HCT116 (cell line): ENCODE data around the gene DDO. TPM values are rescaled to one million over a fixed set of nuclear protein-coding genes. Genes with fewer than 3 reads are reported as not detected.

Experiments
- ATAC-seq: fragments of 200-7000 bp; cut with Tn5 transposase; 2 replicates; pipeline ENCODE4 v1.9.1; 2020; ENCODE audit warnings: mild to moderate bottlenecking, moderate library complexity
- BruUV-seq: library from RNA; stranded (reverse); fragments of 400-500 nt; replicated peaks from 2 replicates; lab custom pipeline; 2021; lab: Mats Ljungman, UMichigan
- CTCF ChIA-PET: fragments of 300-600 bp; sonication (Branson Sonifier 250); formaldehyde crosslinking; loops from one replicate; lab custom pipeline; 2021; ENCODE audit warnings: antibody characterized with exemption; lab: Charles Lee
- POLR2A ChIA-PET: fragments of 300-600, 350-600 bp; sonication (Branson Sonifier 250); formaldehyde crosslinking; loops from one replicate; lab custom pipeline; 2021; ENCODE audit warnings: antibody characterized with exemption; lab: Charles Lee
- RAD21 ChIA-PET, 2 experiments: fragments of 300-600 bp; sonication (Branson Sonifier 250); formaldehyde crosslinking; loops; one replicate each; lab custom pipeline; 2023; ENCODE audit warnings: low total read pairs in 2 of 2; ENCODE audit not compliant: uncharacterized antibody in 2 of 2, unreplicated experiment in 2 of 2, low non-redundant PET in 1 of 2; lab: Charles Lee
- DNase-seq: peaks from one replicate; pipeline ENCODE4 v3.0.0-alpha.2; 2010; ENCODE audit warnings: low read depth, low spot score
- H2AFZ ChIP-seq: fragments of 200-600 bp; shearing (Covaris generic), sonication (generic); 2 replicates; pipeline ENCODE4 v1.6.1; 2017; ENCODE audit warnings: low read depth, mixed run types, mixed read lengths, antibody characterized with exemption, low read length; ENCODE audit not compliant: poor library complexity, severe bottlenecking
- H3K27ac ChIP-seq: 2 replicates; pipeline ENCODE4 v1.5.1; 2012; ENCODE audit warnings: low read depth, low read length
- H3K27me3 ChIP-seq: fragments of 200-600 bp; sonication (generic); 2 replicates; pipeline ENCODE4 v1.6.1; 2016; ENCODE audit warnings: mixed run types, low read length, mixed read lengths; ENCODE audit not compliant: insufficient read depth
- H3K36me3 ChIP-seq, 2 experiments: fragments of 200-500 bp in 1 of 2; fragments of 200-600 bp in 1 of 2; sonication (Bioruptor generic) in 1 of 2; sonication (generic) in 1 of 2; 2 replicates each; pipeline versions ENCODE4 v1.5.1 to v1.6.1; 2014 to 2016; ENCODE audit warnings: low read length in 2 of 2, inconsistent platforms in 1 of 2, mixed read lengths in 1 of 2, mixed run types in 1 of 2; ENCODE audit not compliant: insufficient read depth in 2 of 2, control insufficient read depth in 1 of 2
- H3K4me1 ChIP-seq, 2 experiments: fragments of 200-600 bp in 1 of 2; sonication (generic) in 1 of 2; 2 replicates each; pipeline versions ENCODE4 v1.5.1 to v1.6.1; 2012 to 2017; ENCODE audit warnings: low read length in 2 of 2, inconsistent platforms in 1 of 2, mild to moderate bottlenecking in 1 of 2, mixed read lengths in 1 of 2, mixed run types in 1 of 2, moderate library complexity in 1 of 2; ENCODE audit not compliant: insufficient read depth in 2 of 2, control insufficient read depth in 1 of 2
- H3K4me2 ChIP-seq: fragments of 200-600 bp; sonication (generic); 2 replicates; pipeline ENCODE4 v1.6.1; 2017; ENCODE audit warnings: mixed run types, low read length, mixed read lengths
- H3K4me3 ChIP-seq, 2 experiments: fragments of 200-600 bp in 1 of 2; sonication (generic) in 1 of 2; replicated peaks in 1 of 2; 2 replicates each; pipeline ENCODE4 v1.5.1; 2011 to 2016; ENCODE audit warnings: low read length in 2 of 2, control low read depth in 1 of 2, low read depth in 1 of 2, mild to moderate bottlenecking in 1 of 2, mixed read lengths in 1 of 2, mixed run types in 1 of 2
- H3K79me2 ChIP-seq: fragments of 200-600 bp; sonication (generic); 2 replicates; pipeline ENCODE4 v1.6.1; 2017; ENCODE audit warnings: mild to moderate bottlenecking, mixed run types, low read length, moderate library complexity, mixed read lengths; ENCODE audit not compliant: insufficient read depth
- H3K9ac ChIP-seq: fragments of 200-600 bp; sonication (generic); 2 replicates; pipeline ENCODE4 v1.6.1; 2016; ENCODE audit warnings: low read length, mixed read lengths
- H3K9me2 ChIP-seq: fragments of 200-600 bp; sonication (generic), shearing (Covaris generic); 2 replicates; pipeline ENCODE4 v1.6.1; 2017; ENCODE audit warnings: mixed run types, mild to moderate bottlenecking, moderate library complexity; ENCODE audit not compliant: insufficient read depth
- H3K9me3 ChIP-seq, 2 experiments: fragments of 200-500 bp in 1 of 2; fragments of 200-600 bp in 1 of 2; sonication (Bioruptor generic) in 1 of 2; sonication (generic) in 1 of 2; 2 replicates each; pipeline ENCODE4 v1.6.1; 2014 to 2017; ENCODE audit warnings: low read length in 2 of 2, mixed read lengths in 2 of 2, inconsistent platforms in 1 of 2, low read depth in 1 of 2, mild to moderate bottlenecking in 1 of 2, mixed run types in 1 of 2, moderate library complexity in 1 of 2; ENCODE audit not compliant: control insufficient read depth in 1 of 2, insufficient read depth in 1 of 2
- H4K20me1 ChIP-seq: fragments of 200-600 bp; sonication (generic), shearing (Covaris generic); 2 replicates; pipeline ENCODE4 v1.6.1; 2017; ENCODE audit warnings: mixed run types, mild to moderate bottlenecking, moderate library complexity; ENCODE audit not compliant: insufficient read depth
- CBX3 ChIP-seq: IDR thresholded peaks from 2 replicates; pipeline ENCODE4 v1.6.1; 2012; ENCODE audit warnings: low read depth
- CEBPB ChIP-seq: IDR thresholded peaks from 2 replicates; pipeline ENCODE4 v1.6.1; 2012; ENCODE audit warnings: low read depth
- CTCF ChIP-seq, 3 experiments: fragments of 200-600 bp in 1 of 3; sonication (generic) in 1 of 3; IDR thresholded peaks in 2 of 3; conservative IDR thresholded peaks in 1 of 3; 2 replicates each; pipeline ENCODE4 v1.5.1; 2012 to 2017; ENCODE audit warnings: low read depth in 2 of 3, low read length in 2 of 3, antibody characterized with exemption in 1 of 3, borderline replicate concordance in 1 of 3, control low read depth in 1 of 3, mild to moderate bottlenecking in 1 of 3, mixed read lengths in 1 of 3, mixed run types in 1 of 3, moderate library complexity in 1 of 3; ENCODE audit not compliant: insufficient read depth in 1 of 3
- EGR1 ChIP-seq: IDR thresholded peaks from 2 replicates; pipeline ENCODE4 v1.6.1; 2012; ENCODE audit warnings: low read depth
- EZH2phosphoT487 ChIP-seq: fragments of 200-600 bp; IDR thresholded peaks from 2 replicates; pipeline ENCODE4 v1.6.1; 2018; ENCODE audit warnings: antibody characterized with exemption, borderline replicate concordance
- JUND ChIP-seq: IDR thresholded peaks from 2 replicates; pipeline ENCODE4 v1.6.1; 2012
- POLR2A ChIP-seq: IDR thresholded peaks from 2 replicates; pipeline ENCODE4 v1.7.0; 2011; ENCODE audit warnings: borderline replicate concordance; ENCODE audit not compliant: insufficient read depth, insufficient read length; ENCODE audit errors: extremely low read depth
- SP1 ChIP-seq: IDR thresholded peaks from 2 replicates; pipeline ENCODE4 v1.6.1; 2012; ENCODE audit warnings: low read depth
- ZFX ChIP-seq: fragments of 450-650 bp; IDR thresholded peaks from 2 replicates; pipeline ENCODE4 v1.6.1; 2017
- ZNF274 ChIP-seq: fragments of 200-500 bp; sonication (Bioruptor generic); IDR thresholded peaks from 2 replicates; pipeline ENCODE4 v1.6.1; 2014; ENCODE audit warnings: mild to moderate bottlenecking, low read depth, low read length, inconsistent platforms
- intact Hi-C: fragments of 100-400 bp; cut with micrococcal nuclease; formaldehyde crosslinking; loops from 2 replicates; pipeline ENCODE4 v1.10.0; 2022
- total RNA-seq: library from RNA; stranded (reverse); gene quantifications from one replicate; pipeline ENCODE4 v1.2.1, GENCODE V29; 2021; ENCODE audit not compliant: unreplicated experiment

DDO gene
- total RNA-seq, 1 experiment from 2014 or later: not detected

DNA sequence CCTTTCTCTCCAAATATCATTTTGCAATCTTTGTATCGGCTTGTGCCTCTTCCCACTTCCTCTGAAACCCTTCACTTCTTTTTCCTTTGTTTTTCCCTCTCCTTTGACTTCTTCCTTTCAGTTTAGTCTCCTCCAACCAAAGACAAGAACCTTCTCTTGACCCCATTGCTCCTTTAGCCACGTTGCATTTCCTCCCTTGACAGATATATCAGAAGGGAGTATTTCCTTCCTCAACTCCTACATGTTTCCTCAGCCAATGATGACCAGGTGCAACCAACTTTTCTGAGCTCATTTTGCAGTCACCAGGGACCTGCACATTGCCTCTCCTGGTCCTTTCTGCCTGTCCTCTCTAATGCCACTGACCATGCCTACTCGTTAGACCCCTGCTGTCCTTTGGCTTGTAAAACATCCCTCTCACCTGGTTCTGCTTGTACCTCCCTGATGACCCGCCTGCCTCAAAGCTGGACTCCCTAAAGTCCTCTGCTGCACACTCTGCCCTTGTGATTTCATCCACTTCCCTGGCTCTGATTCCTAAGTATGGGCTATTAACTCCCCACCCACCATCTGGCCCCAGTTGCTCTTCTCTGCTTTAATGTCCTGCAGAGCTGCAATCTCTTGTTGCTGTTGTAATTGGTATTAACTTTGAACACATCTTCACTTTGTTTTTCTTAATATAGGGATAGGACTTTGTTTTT, 33.6 kb upstream of the DDO start:
- no peak overlapping the region for H2AFZ ChIP-seq
- H3K27ac ChIP-seq: no peak overlapping the region
- H3K79me2 ChIP-seq: no peaks in the 10 kb centered on the region
- H3K4me3 ChIP-seq: no peak overlapping the region
- H3K27me3 ChIP-seq: no peaks in the 10 kb centered on the region
- ChIA-PET POLR2A (no interaction called here), CTCF (no interaction called here), RAD21 (no interaction called here)
- intact Hi-C loops: no loop called here
- no peaks in the 10 kb centered on the region for H3K4me1 ChIP-seq
- TF ChIP-seq EGR1 (no peak), EZH2phosphoT487 (no peak), CTCF (IDR thresholded peaks at IDR 0.05 in 2 of 3, conservative IDR thresholded peaks at IDR 0.05 in 1 of 3; ENCODE audit: borderline replicate concordance in 1 of 3, insufficient read depth in 1 of 3, low read depth in 2 of 3, low read length in 2 of 3) (no peak), CBX3 (no peak), JUND (no peak), ZNF274 (no peak), SP1 (no peak), CEBPB (no peak), ZFX (no peak), POLR2A (no peak)
- no peak overlapping the region for H3K9ac ChIP-seq
- no peaks in the 10 kb centered on the region for H4K20me1 ChIP-seq
- no peaks in the 10 kb centered on the region for H3K36me3 ChIP-seq
- H3K4me2 ChIP-seq: no peak overlapping the region
- H3K9me3 ChIP-seq: no peaks in the 10 kb centered on the region
- no peak for ATAC-seq
- no TSS peak for BruUV-seq
- DNase-seq: no peak
- H3K9me2 ChIP-seq: no peaks in the 10 kb centered on the region
